Measurements from ENCODE around the gene THRB. TPM values are rescaled to one million over a fixed set of nuclear protein-coding genes. Genes with fewer than 3 reads are reported as not detected.

Gene THRB
- total and polyA plus RNA-seq, 9 of the 15 experiments (the other 6 are each of a cell fraction or from before 2014, with no cell fraction given) = 1.7 to 14.9 (median 6.9) TPM

GRCh38 chr3:24521420-24522145 lies 26.9 kb upstream of the THRB start (continued):
- TF ChIP-seq PCBP1 (IDR thresholded peaks at IDR 0.05; ENCODE audit: low read depth, low read length, poor library complexity, severe bottlenecking) (no peak), ATF6 (CRISPR knock-in tag; IDR thresholded peaks at IDR 0.05) (no peak), SLC30A9 (CRISPR knock-in tag; IDR thresholded peaks at IDR 0.05) (no peak), ZNF445 (CRISPR knock-in tag; IDR thresholded peaks at IDR 0.05; ENCODE audit: low read depth) (no peak), JUND (IDR thresholded peaks at IDR 0.05; ENCODE audit: borderline replicate concordance, low read depth, low read length) (no peak), JUND (tag; IDR thresholded peaks at IDR 0.05; ENCODE audit: borderline replicate concordance, low read depth, low read length) (no peak), ZNF507 (tag; conservative IDR thresholded peaks at IDR 0.05) (no peak), SETDB1 (IDR thresholded peaks at IDR 0.05; ENCODE audit: low read length) (no peak), CBFA2T2 (conservative IDR thresholded peaks at IDR 0.05) (no peak), BDP1 (IDR thresholded peaks at IDR 0.05; ENCODE audit: insufficient read depth, insufficient read length) (no peak), SMAD4 (CRISPR knock-in tag; conservative IDR thresholded peaks at IDR 0.05) (peak; percentile 96), HLTF (IDR thresholded peaks at IDR 0.05) (no peak), SIRT6 (IDR thresholded peaks at IDR 0.05; ENCODE audit: low read depth, low read length) (no peak), ZNF121 (CRISPR knock-in tag; conservative IDR thresholded peaks at IDR 0.05) (no peak), HDAC6 (IDR thresholded peaks at IDR 0.05; ENCODE audit: low read depth, low read length) (no peak), SMARCA4 (IDR thresholded peaks at IDR 0.05) (no peak), NUFIP1 (IDR thresholded peaks at IDR 0.05; ENCODE audit: partially characterized antibody) (no peak), GABPB2 (CRISPR knock-in tag; conservative IDR thresholded peaks at IDR 0.05) (no peak), ESRRA (IDR thresholded peaks at IDR 0.05; ENCODE audit: borderline replicate concordance, low read depth) (peak; percentile 87)
- TF ChIP-seq, protein P1, sequence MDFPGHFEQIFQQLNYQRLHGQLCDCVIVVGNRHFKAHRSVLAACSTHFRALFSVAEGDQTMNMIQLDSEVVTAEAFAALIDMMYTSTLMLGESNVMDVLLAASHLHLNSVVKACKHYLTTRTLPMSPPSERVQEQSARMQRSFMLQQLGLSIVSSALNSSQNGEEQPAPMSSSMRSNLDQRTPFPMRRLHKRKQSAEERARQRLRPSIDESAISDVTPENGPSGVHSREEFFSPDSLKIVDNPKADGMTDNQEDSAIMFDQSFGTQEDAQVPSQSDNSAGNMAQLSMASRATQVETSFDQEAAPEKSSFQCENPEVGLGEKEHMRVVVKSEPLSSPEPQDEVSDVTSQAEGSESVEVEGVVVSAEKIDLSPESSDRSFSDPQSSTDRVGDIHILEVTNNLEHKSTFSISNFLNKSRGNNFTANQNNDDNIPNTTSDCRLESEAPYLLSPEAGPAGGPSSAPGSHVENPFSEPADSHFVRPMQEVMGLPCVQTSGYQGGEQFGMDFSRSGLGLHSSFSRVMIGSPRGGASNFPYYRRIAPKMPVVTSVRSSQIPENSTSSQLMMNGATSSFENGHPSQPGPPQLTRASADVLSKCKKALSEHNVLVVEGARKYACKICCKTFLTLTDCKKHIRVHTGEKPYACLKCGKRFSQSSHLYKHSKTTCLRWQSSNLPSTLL (IDR thresholded peaks at IDR 0.05) = no peak
- TF ChIP-seq, protein P2, sequence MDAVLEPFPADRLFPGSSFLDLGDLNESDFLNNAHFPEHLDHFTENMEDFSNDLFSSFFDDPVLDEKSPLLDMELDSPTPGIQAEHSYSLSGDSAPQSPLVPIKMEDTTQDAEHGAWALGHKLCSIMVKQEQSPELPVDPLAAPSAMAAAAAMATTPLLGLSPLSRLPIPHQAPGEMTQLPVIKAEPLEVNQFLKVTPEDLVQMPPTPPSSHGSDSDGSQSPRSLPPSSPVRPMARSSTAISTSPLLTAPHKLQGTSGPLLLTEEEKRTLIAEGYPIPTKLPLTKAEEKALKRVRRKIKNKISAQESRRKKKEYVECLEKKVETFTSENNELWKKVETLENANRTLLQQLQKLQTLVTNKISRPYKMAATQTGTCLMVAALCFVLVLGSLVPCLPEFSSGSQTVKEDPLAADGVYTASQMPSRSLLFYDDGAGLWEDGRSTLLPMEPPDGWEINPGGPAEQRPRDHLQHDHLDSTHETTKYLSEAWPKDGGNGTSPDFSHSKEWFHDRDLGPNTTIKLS (IDR thresholded peaks at IDR 0.05; ENCODE audit: borderline replicate concordance, low read depth) = no peak
- TF ChIP-seq, protein P3, sequence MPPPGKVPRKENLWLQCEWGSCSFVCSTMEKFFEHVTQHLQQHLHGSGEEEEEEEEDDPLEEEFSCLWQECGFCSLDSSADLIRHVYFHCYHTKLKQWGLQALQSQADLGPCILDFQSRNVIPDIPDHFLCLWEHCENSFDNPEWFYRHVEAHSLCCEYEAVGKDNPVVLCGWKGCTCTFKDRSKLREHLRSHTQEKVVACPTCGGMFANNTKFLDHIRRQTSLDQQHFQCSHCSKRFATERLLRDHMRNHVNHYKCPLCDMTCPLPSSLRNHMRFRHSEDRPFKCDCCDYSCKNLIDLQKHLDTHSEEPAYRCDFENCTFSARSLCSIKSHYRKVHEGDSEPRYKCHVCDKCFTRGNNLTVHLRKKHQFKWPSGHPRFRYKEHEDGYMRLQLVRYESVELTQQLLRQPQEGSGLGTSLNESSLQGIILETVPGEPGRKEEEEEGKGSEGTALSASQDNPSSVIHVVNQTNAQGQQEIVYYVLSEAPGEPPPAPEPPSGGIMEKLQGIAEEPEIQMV (tag; conservative IDR thresholded peaks at IDR 0.05; ENCODE audit: low read depth) = no peak

Data from K562 (cell line).